Activated T-helper 9 cell treated with anti-CD3 and anti-CD28 coated beads, Interleukin-2, amount 50 U/mL, for 16 hours (primary cell): Measurements from ENCODE around the gene NUDCD2.
A peak's percentile ranks its signal among the peaks of the same experiment; 100 is the strongest.
"Not testable (repeated sequence)": the region's sequence is repeated elsewhere in the genome, so short reads cannot be mapped to it uniquely, and the experiment has no call there.

Source experiments
- DNase-seq: peaks from one replicate; pipeline ENCODE4 v3.0.0-alpha.2; 2020; ENCODE audit warnings: low read depth

NUDCD2 gene

GRCh38 chr5:163467682-163468081, 7.8 kb upstream of the NUDCD2 start:
- no peak for DNase-seq

GRCh38 chr5:163463063-163463435, 3.1 kb upstream of the NUDCD2 start:
- DNase-seq, result no peak

DNA sequence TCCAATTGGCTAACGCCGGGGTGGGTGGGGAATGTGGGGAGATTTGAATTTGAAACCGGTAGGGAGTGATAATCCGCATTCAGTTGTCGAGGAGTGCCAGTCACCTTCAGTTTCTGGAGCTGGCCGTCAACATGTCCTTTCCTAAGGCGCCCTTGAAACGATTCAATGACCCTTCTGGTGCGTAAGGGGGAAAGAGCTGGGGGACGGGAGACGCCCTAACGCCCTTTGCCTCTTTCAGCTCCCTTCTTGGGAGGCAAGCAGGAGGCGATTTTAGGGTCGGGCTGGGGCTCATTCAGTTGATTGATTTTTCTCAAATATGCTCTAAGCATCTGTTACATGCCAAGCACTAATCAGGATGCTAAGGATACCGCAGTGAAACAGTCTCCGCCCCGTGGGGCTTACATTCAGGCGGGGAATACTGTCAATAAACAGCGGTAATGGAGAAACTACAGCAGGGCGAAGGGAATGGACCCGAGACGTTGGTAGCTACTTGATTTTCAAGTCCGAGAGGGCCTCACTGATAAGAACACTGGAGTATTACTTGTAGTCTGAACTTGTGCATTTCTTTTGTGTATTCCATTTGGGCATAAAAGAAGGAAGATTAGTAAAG, 765 bp upstream of the NUDCD2 start, which contains the start of gene HMMR:
Gene HMMR, plus strand, starts transcription at position 71 of the 610 bp plus-strand sequence. Its CDS starts 61 bp downstream, at position 132.
- no peak for DNase-seq

DNA sequence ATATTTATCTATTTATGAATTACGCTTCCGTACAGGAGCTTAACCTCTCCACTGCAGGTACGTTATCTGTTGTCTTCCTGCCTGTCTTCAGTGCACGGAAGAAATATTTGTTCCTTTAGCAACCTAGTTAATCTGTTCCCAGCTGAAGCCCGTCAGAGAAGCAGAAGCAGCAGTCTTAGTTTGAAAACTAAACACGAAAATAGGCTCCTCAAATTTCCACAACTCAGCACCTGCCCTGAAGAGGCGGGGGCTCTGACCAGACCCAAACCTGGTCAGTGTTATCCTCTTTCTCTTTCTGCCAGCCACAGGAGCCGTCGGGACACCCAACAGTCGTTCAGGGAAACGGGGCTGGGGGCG, 462 bp downstream of the NUDCD2 start:
- no peak for DNase-seq

- DNase-seq, result no peak
These were observed 1.0 kb downstream of the NUDCD2 start for GRCh38 chr5:163458778-163459385.

GRCh38 chr5:163456840-163457239, 3.1 kb downstream of the NUDCD2 start:
- no peak for DNase-seq

DNA sequence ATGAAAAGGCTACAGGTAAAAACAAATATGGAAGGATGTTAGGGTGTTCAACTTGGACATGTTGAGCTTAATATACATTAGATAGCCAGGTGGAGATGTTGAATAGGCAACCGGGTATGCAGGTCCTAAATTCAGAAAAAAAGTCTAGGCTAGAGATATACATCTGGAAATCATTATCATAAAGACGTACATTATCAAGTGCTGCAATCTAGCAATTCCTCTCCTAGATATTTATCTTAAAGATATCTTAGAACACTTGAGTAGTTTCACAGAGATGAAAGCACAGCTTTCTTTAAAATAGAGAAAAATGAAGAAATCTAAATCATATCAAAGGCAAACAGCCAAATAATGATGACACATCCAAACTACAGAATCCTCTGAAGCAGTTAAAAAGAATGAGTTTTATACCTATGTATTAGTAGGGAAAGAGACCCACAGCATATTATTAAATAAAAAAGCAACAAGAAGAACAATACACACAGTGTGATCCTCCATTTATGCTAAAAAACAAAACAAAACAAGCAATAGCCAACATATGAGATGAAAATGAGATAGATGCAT, 3.8 kb downstream of the NUDCD2 start:
- DNase-seq, result no peak

- not testable (repeated sequence) for DNase-seq
These were observed 4.5 kb downstream of the NUDCD2 start for GRCh38 chr5:163455406-163455805.

- no peak for DNase-seq
These were observed 6.2 kb downstream of the NUDCD2 start for GRCh38 chr5:163453705-163454104.

- DNase-seq, result no peak
These were observed 8.4 kb downstream of the NUDCD2 start for GRCh38 chr5:163451489-163451888.

DNA sequence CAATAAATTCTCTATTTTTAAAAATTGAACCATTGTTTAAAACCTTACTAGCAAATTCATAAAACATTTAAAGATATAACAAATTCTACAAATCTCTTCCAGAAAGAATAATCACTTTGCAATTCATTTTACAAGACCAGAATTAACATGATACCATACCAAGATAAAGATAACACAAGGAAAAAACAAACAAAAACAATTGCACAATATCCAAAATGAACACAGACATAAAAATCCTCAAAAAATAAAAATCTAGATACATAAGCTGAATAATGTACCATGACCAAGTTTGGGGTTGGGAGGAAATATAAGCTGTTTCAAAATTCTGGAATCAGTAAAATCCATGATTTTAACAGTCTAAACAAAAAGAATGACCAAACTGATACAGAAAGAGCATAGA, 11.4 kb downstream of the NUDCD2 start:
- DNase-seq, result no peak

- DNase-seq, result no peak
These were observed 12.0 kb downstream of the NUDCD2 start for GRCh38 chr5:163447875-163448274.

- DNase-seq, result no peak
These were observed 12.7 kb downstream of the NUDCD2 start for GRCh38 chr5:163447191-163447590.

DNA sequence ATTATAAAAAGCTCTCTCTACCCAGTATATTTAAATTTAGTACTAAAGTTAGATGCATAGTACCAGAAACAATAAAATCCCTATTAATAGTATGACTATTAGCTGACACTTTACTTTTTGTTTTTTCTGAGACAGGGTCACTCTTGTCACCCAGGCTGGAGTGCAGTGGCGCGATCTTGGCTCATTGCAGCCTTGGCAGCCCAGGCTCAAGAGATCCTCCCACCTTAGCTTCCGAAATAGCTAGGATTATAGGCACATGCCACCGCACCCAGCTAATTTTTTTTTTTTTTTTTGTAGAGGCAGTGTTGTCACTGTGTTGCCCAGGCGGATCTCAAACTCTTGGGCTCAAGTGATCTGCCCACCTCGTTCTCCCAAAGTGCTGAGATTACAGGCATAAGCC, 14.6 kb downstream of the NUDCD2 start:
- DNase-seq, result no peak

DNA sequence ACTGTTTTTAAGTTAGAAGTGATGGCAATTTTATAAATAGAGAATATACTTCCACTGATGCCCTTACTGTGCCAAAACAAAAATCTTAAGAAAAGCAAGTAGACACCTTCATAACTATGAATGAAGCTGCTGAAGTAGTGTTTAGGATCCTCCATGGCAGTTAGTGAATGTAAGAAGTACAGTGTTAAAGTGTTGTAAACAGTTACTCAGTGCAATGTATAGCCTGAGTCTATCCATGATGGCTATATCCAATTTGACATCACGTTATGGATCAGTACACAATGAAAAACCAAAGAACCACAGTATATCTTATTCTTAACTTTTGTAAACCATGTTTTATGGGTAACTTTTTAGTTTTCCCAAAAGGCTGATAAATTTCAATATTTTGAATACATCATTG, 15.4 kb downstream of the NUDCD2 start:
- DNase-seq, result no peak

GRCh38 chr5:163440954-163441353, 18.9 kb downstream of the NUDCD2 start:
- no peak for DNase-seq

GRCh38 chr5:163439092-163439425, 20.8 kb downstream of the NUDCD2 start:
- no peak for DNase-seq

GRCh38 chr5:163437309-163438182, 22.4 kb downstream of the NUDCD2 start, which contains the start of gene CCNG1:
Gene CCNG1, plus strand, starts transcription at chr5:163437595. Its CDS starts 1,662 bp downstream, at chr5:163439257.
- DNase-seq, result peak; percentile 78

GRCh38 chr5:163437011-163437308, 22.9 kb downstream of the NUDCD2 start:
- no peak for DNase-seq

- DNase-seq, result no peak
These were observed 23.4 kb downstream of the NUDCD2 start for GRCh38 chr5:163436515-163436914.

DNA sequence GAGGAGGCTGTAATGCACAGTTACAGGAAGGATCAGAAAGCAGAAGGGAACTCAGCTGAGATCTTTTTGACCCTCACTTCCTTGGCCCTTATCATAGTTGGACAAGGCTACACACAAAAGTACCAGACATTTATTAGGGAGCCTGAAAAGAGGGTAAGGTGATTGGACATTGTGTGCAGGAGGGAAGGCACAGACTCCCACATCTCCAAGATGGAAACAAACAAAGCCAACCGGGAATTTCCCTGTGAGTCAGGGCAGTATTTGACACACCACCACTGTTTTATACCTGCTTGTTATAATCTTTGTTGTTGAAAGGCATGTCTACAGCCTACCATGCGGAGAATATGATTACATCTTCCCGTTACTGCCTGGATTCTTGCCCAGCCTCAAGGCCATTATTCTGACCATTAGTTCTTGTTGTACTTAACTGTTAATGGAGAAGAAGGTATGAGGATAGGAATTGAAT, 25.5 kb downstream of the NUDCD2 start:
- no peak for DNase-seq

DNA sequence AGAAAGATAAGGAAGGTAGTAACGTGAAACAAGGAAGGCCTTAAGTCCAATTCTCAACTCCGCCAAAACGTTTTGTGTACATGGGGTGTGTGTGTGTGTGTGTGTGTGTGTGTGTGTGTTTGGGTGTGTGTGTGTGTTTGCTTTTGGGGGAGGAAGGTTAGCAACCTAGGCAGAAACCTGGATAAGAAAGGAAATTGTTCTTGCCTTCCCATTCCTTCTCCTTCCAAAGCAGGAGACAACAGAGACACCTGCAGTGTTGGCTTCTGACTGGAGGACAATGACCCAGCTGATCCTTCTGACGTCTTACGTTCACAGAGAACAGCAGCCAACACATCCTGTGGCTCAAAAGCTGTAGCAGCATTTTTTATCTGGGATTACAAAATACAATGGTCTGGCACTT, 26.6 kb downstream of the NUDCD2 start:
- DNase-seq, result no peak

GRCh38 chr5:163432544-163432943, 27.4 kb downstream of the NUDCD2 start:
- DNase-seq, result no peak
